ENCODE measurements around the gene RNF130. TPM values are rescaled to one million over a fixed set of nuclear protein-coding genes. Genes with fewer than 3 reads are reported as not detected.
"Not testable (repeated sequence)": the region's sequence is repeated elsewhere in the genome, so short reads cannot be mapped to it uniquely, and the experiment has no call there.

RNF130 gene
- total RNA-seq, 2 donors from 2014 or later: 83.8 to 116 TPM

- H3K27ac ChIP-seq: no peak overlapping the region
- no peak for DNase-seq (ENCODE audit: low spot score)
- WGBS: 94% methylated on average over 5 of the region's 5 CpGs
Observed at GRCh38 chr5:180018347-180019060, 53.1 kb downstream of the RNF130 start.

GRCh38 chr5:180015523-180015922 is 56.0 kb downstream of the RNF130 start:
- 97% methylated on average over 1 of the region's 1 CpG for WGBS
- H3K4me3 ChIP-seq; intact Hi-C loops (cut with DNase I); H3K9me3 ChIP-seq; H3K27ac ChIP-seq; H3K36me3 ChIP-seq; DNase-seq (ENCODE audit: low spot score); H3K4me1 ChIP-seq (replicated peaks); H3K27me3 ChIP-seq (replicated peaks; ENCODE audit: insufficient read depth): not testable (repeated sequence)

More at GRCh38 chr5:180018347-180019060, 53.1 kb downstream of the RNF130 start:
- Histone ChIP-seq H3K36me3 (no peaks in the 10 kb centered on the region), H3K4me1 (replicated peaks) (no peaks in the 10 kb centered on the region), H3K9me3 (no peaks in the 10 kb centered on the region), H3K4me3 (no peak overlapping the region), H3K27me3 (replicated peaks; ENCODE audit: insufficient read depth) (no peaks in the 10 kb centered on the region)
- TF ChIP-seq POLR2AphosphoS5 (IDR thresholded peaks at IDR 0.05) (no peak), POLR2A (IDR thresholded peaks at IDR 0.05) (no peak), CTCF (IDR thresholded peaks at IDR 0.05) (no peak)
- intact Hi-C loops (cut with DNase I): no loop called here

DNA sequence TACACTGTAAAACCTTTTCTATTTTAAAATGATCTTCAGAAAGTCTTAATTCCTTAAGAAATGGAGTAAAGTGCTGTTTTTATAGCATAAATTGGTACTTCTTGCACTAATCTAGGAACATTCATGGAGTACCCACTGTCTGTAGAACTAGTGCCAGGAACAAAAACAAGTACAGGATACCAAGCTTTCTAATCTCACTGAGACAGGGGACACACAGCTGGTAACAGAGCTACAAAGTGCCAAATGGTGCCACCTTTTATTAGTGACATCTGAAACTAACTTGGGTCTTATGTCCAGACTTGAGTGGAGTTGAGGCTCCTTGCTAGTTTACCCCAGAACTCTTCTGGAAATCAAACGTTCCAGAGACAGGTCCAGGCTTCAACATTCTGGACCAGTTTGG is 57.9 kb downstream of the RNF130 start:
- H3K27me3 ChIP-seq (replicated peaks; ENCODE audit: insufficient read depth): no peaks in the 10 kb centered on the region
- DNase-seq (ENCODE audit: low spot score): no peak
- no peak for TF ChIP-seq CTCF (IDR thresholded peaks at IDR 0.05)
- TF ChIP-seq POLR2AphosphoS5 (IDR thresholded peaks at IDR 0.05): no peak
- no peak for TF ChIP-seq POLR2A (IDR thresholded peaks at IDR 0.05)
- no peak overlapping the region for H3K4me3 ChIP-seq
- no peaks in the 10 kb centered on the region for H3K9me3 ChIP-seq
- WGBS: 46% methylated on average over 1 of the region's 1 CpG
- H3K36me3 ChIP-seq: no peaks in the 10 kb centered on the region
- intact Hi-C loops (cut with DNase I): no loop called here
- H3K27ac ChIP-seq: no peak overlapping the region
- H3K4me1 ChIP-seq (replicated peaks): no peaks in the 10 kb centered on the region

- intact Hi-C loops (cut with DNase I): no loop called here
- Histone ChIP-seq H3K36me3 (no peaks in the 10 kb centered on the region), H3K9me3 (no peaks in the 10 kb centered on the region), H3K27ac (no peak overlapping the region), H3K27me3 (replicated peaks; ENCODE audit: insufficient read depth) (no peaks in the 10 kb centered on the region), H3K4me1 (replicated peaks) (no peaks in the 10 kb centered on the region), H3K4me3 (no peak overlapping the region)
- no peak for DNase-seq (ENCODE audit: low spot score)
- TF ChIP-seq POLR2A (IDR thresholded peaks at IDR 0.05) (no peak), CTCF (IDR thresholded peaks at IDR 0.05) (no peak), POLR2AphosphoS5 (IDR thresholded peaks at IDR 0.05) (no peak)
- 40% methylated on average over 2 of the region's 2 CpGs for WGBS
Observed at GRCh38 chr5:180012316-180012715, 59.2 kb downstream of the RNF130 start.

GRCh38 chr5:180010636-180011035 is 60.9 kb downstream of the RNF130 start:
- intact Hi-C loops (cut with DNase I): no loop called here
- no peak overlapping the region for H3K27ac ChIP-seq
- H3K36me3 ChIP-seq: no peaks in the 10 kb centered on the region
- DNase-seq (ENCODE audit: low spot score): no peak
- no peaks in the 10 kb centered on the region for H3K27me3 ChIP-seq (replicated peaks; ENCODE audit: insufficient read depth)
- no peaks in the 10 kb centered on the region for H3K4me1 ChIP-seq (replicated peaks)
- 86% methylated on average over 3 of the region's 3 CpGs for WGBS
- H3K9me3 ChIP-seq: no peaks in the 10 kb centered on the region
- no peak overlapping the region for H3K4me3 ChIP-seq
- no peak for TF ChIP-seq POLR2AphosphoS5 (IDR thresholded peaks at IDR 0.05)
- no peak for TF ChIP-seq CTCF (IDR thresholded peaks at IDR 0.05)
- no peak for TF ChIP-seq POLR2A (IDR thresholded peaks at IDR 0.05)

Data from prostate gland (tissue), 2 donors.